ENCODE results near the gene EPHB2.
"Not testable (repeated sequence)": the region's sequence is repeated elsewhere in the genome, so short reads cannot be mapped to it uniquely, and the experiment has no call there.

Gene EPHB2

GRCh38 chr1:22921452-22922126, 210.9 kb downstream of the EPHB2 start:
- DNase-seq, result no peak

- DNase-seq, result no peak
Measured at GRCh38 chr1:22922640-22923039, 212.0 kb downstream of the EPHB2 start.

DNA sequence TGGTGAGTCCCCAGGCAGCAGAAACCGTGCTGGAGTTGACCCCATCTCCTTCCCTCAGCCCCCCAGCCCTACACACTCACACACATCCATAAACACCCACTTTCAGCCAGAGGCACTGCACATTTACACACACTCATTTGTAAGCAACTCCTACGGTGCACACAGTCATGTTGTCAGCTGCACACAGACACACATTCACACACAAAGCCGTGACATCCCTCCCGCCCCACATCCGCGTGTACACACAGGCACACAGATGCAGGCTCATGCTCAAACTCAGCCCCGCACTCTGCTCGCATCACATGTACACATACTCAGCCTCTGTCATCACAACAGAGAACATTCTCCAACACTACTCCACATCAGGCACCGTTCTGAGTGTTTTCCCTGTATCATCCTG, 214.5 kb downstream of the EPHB2 start:
- no peak for DNase-seq

DNA sequence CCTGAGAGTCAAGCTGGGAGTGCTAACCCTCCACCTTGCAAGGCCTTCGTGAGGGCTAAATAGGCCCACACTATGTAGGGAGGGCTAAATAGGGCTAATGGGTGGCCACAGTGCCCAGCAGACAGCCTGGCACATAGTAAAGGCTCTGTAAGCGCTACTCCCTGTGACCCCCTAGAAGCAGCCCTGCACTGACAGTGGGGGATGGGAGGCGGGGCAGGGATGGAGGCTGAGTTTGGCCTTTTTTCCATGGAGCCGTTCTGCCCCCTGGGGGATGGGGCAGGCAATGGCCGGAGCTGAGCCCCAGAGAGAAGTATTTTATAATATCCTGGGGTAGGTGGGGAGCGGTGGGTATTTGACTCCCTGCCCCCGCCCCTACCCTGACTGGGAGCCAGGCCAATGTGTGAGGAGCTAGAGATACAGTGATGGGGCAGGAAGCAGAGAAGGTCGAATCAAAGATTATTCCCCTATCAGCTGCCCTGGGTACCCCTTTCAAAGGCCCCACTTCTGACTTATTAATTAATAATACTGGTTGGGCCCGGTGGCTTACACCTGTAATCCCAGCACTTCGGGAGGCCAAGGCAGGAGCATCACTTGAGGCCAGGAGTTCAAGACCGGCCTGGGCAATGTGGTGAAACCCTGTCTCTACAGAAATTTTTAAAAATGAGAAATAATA, 219.7 kb downstream of the EPHB2 start:
- DNase-seq, result no peak

GRCh38 chr1:22932803-22933470, 222.3 kb downstream of the EPHB2 start:
- DNase-seq, result no peak

DNA sequence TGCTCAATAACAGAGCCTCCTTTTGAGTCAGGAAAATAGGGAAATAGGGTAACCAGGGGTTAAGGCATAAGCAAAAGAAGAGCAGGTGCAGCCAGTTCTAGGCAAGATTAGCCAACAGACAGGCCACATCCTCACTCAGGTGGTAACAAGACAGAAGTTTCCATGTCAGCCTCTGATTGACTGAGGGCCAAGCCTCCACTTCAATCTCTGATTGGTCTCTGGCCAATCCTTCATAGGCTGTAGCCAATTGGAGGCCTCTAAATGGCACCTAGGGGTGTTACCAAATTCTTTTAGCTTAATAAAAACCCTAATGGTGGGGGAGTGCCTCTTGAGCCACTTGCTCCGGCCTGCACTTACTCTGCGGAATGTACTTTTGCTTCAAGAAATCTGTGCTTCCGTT, 224.8 kb downstream of the EPHB2 start:
- DNase-seq, result no peak

DNA sequence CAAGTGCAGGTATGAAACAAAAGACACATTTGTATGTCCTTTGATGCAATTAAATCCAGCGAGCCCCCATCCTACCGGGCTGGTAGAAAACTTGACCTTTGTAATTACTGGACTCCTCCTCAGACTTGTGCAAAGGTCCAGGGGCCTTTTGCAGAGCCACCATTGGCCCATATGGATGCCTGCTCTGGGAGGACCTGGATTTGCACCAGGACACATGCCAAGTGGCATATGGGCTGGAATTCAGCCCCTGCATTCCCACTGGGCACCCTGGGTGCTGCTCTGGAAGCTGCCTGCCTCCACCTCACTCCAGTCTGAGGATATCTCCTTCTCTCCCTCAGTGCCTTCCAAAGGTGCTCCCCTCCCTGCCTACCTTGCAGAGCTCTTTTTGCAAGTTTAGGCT, 226.0 kb downstream of the EPHB2 start:
- DNase-seq, result no peak

DNA sequence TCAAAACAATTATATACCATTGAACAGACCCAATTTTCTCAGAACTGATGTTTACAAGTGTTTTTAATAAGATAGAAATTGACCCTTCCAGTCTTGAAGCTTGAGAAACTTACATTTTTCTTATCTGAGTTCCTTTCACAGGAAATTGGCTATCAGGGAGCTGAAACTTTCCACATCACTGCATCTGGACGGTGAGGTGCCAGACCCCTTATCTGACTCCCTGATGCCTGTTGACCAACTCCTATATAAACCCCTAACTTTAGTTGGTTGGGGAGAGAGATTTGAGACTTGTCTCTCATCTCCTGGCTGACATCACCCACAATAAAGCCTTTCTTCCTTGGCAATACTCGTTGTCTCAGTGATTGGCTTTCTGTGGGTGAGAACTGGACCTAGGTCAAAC, 230.6 kb downstream of the EPHB2 start:
- no peak for DNase-seq

DNA sequence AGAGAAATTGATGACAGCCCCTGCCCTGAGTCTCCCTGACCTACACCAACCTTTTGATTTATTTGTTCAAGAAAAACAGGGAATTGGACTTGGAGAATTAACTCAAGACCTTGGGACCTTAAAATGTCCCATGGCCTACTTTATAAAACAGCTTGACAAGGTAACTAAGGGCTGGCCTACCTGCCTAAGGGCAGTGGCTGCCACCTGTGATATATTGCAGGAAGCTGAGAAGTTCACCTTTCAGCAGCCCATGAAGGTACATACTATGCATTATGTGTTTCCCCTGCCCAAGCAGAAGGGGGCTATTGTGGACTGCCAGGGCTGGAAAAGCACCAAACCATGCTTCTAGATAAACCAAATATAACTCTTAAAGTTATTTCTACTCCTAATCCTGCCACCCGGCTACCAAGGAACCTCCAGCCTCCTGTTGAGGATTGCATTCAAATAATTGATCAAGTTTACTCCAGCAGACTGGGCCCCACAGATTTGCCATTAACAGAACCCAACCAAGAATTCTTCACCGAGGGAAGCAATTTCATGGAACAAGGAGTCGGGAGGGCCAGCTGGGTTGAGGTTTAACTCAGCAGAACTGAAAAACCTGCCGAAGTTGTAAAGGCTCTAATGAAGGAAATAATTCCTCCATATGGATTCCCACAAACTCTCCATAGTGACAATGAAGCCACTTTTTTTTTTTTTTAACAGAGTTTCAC, 233.9 kb downstream of the EPHB2 start:
- no peak for DNase-seq

DNA sequence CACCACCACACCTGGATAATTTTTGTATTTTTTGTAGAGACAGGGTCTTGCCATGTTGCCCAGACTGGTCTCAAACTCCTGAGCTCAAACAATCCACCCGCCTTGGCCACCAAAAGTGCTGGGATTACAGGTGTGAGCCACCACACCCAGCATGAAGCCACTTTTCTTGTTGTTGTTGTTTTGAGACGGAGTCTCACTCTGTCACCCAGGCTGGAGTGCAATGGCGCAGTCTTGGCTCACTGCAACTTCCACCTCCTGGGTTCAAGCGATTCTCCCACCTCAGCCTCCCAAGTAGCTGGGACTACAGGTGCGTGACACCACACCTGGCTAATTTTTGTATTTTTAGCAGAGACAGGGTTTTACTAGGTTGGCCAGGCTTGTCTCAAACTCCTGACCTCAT, 234.5 kb downstream of the EPHB2 start:
- not testable (repeated sequence) for DNase-seq

- DNase-seq, result no peak
Measured at GRCh38 chr1:22949822-22950331, 239.2 kb downstream of the EPHB2 start.

DNA sequence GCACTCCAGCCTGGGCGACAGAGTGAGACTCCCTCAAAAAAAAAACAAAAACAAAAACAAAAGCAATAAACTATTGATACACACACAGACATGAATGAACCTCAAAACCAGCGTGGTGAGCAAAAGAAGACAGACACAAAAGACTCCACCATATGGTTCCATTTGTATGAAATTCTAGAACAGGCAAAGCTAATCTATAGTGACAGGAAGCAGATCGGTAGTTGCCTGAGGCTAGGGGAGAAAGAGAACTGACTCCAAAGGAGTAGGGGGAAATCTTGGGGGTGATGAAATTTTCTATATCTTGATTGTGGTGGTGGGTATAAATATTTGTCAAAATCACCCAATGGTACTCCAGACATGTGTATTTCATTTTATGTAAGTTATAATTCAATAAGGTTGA, 241.2 kb downstream of the EPHB2 start:
- no peak for DNase-seq

- no peak for DNase-seq
Measured at GRCh38 chr1:22952694-22953056, 242.0 kb downstream of the EPHB2 start.

DNA sequence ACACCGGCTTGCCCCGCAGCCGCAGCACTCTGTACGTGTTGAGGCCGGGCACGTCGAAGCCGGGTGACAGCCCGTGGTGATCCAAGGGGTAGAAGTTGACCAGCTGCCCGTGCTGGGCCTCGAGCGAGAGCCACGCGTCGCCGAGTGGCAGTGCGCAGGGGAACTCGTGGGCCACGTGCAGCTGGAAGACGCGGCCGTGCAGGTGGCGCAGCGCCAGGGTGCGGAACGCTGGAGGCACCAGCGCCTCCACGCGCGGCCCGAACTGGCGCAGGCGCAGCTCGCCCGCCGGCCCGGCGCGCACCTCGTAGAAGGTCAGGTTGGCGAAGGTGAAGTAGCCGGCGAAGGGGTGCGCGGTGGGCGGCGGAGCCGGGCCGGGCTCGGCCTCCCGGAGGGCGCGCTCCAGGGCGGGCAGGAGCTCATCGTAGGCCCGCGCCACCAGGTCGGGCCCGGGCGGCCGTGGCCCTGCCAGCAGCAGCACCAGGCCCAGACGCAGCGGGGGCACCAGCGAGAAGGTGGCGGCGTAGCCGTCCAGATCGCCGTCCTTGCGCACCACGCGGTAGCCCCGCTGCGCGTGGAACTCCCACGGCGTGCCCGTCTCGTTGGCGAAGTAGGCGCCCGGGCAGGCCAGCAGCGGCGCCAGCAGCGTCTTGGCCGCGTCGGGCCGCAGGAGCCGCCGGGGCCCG, 242.6 kb downstream of the EPHB2 start:
- no peak for DNase-seq

DNA sequence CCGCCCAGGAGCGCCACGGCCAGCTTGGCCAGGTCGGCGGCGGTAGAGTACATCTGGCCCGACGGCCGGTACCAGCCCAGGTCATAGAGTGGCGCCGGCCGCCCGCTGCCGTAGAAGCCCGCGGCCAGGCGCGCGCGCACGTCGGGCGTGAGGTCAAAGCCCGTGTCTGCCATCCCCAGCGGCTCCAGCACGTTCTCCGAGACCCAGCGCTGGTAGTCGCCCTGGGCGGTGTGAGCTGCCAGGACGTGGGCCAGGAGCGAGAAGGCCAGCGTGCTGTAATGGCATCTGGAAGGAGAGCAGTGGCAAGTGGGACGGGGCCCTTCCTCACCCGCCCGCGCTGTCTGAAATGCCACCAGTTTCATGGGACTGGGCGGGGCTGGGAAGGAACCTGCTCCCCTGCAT, 243.1 kb downstream of the EPHB2 start:
- DNase-seq, result no peak

GRCh38 chr1:22955146-22955545, 244.5 kb downstream of the EPHB2 start:
- no peak for DNase-seq

- no peak for DNase-seq
Measured at GRCh38 chr1:22957066-22957465, 246.4 kb downstream of the EPHB2 start.

- no peak for DNase-seq
Measured at GRCh38 chr1:22958556-22958955, 247.9 kb downstream of the EPHB2 start.

- DNase-seq, result no peak
Measured at GRCh38 chr1:22959545-22960360, 249.1 kb downstream of the EPHB2 start.

- no peak for DNase-seq
Measured at GRCh38 chr1:22962558-22962957, 251.9 kb downstream of the EPHB2 start.

- no peak for DNase-seq
Measured at GRCh38 chr1:22963044-22963677, 252.5 kb downstream of the EPHB2 start.

DNA sequence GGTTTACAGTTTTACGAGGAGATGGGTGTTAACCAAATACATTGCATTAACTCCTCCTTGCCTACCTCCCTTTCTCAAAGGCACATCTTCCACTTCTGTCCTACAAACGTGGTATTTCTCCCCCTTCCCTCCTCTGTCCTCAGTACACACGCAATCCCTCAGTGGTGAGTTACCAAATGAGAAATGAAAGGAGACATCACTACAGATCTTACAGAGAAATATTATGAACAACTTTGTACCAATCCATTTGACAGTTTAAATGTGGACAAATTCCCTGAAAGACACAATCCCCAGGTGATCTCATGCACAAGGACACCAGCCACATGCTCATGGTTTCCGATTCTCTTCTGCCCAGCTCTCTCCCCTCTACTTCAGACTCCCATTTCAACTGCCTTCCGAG, 255.7 kb downstream of the EPHB2 start:
- no peak for DNase-seq

All from stimulated activated naive CD4-positive, alpha-beta T cell treated with Interleukin-2 at 50 U/mL for 16 hours (primary cell).